ENCODE measurements around the gene KLHL40. TPM values are rescaled to one million over a fixed set of nuclear protein-coding genes. Genes with fewer than 3 reads are reported as not detected.

The KLHL40 gene
- total and polyA plus RNA-seq, 8 donors = 0.12 TPM; not detected in 7

- Histone ChIP-seq H3K4me1 (no peaks in the 10 kb centered on the region), H3K36me3 (no peaks in the 10 kb centered on the region), H3K4me3 (no peak overlapping the region), H3K9me3 (no peaks in the 10 kb centered on the region), H3K27me3 (no peaks in the 10 kb centered on the region), H3K27ac (no peak overlapping the region)
- no peak for TF ChIP-seq CTCF (IDR thresholded peaks at IDR 0.05)
- WGBS, 2 donors = 79 to 90% methylated on average over 7 of the region's 7 CpGs
- peak in 2 of 6 donors; percentile 3 to 21 for DNase-seq
- intact Hi-C loops (cut with DNase I) = no loop called here
- no peak for FAIRE-seq
- no peak for ATAC-seq
Measured at GRCh38 chr3:42686832-42687650, 1.7 kb downstream of the KLHL40 start.

- Histone ChIP-seq H3K27me3 (no peaks in the 10 kb centered on the region), H3K36me3 (no peaks in the 10 kb centered on the region), H3K4me1 (no peaks in the 10 kb centered on the region), H3K4me3 (no peak overlapping the region), H3K9me3 (no peaks in the 10 kb centered on the region), H3K27ac (no peak overlapping the region)
- intact Hi-C loops (cut with DNase I) = no loop called here
- TF ChIP-seq CTCF (IDR thresholded peaks at IDR 0.05) = no peak
- FAIRE-seq (no peak), DNase-seq (peak in 3 of 6 donors; percentile 11 to 49 (median 39)), ATAC-seq (no peak)
- 83 to 86% methylated on average over 15 of the region's 15 CpGs for WGBS, 2 donors
Measured at GRCh38 chr3:42688016-42688415, 2.7 kb downstream of the KLHL40 start.

GRCh38 chr3:42688487-42689420 is 3.4 kb downstream of the KLHL40 start:
- ATAC-seq (no peak), FAIRE-seq (no peak), DNase-seq (peak in 3 of 6 donors; percentile 6 to 34 (median 32))
- H3K9me3 ChIP-seq = no peaks in the 10 kb centered on the region
- intact Hi-C loops (cut with DNase I) = no loop called here
- no peak overlapping the region for H3K27ac ChIP-seq
- H3K4me1 ChIP-seq = no peaks in the 10 kb centered on the region
- no peaks in the 10 kb centered on the region for H3K36me3 ChIP-seq
- no peak for TF ChIP-seq CTCF (IDR thresholded peaks at IDR 0.05)
- H3K4me3 ChIP-seq = no peak overlapping the region
- WGBS, 2 donors = 78 to 83% methylated on average over 22 of the region's 22 CpGs
- H3K27me3 ChIP-seq = no peaks in the 10 kb centered on the region

GRCh38 chr3:42689421-42690014 is 4.2 kb downstream of the KLHL40 start:
- ATAC-seq (no peak), FAIRE-seq (no peak), DNase-seq (peak in 1 of 6 donors; percentile 6)
- Histone ChIP-seq H3K27me3 (no peaks in the 10 kb centered on the region), H3K27ac (no peak overlapping the region), H3K36me3 (no peaks in the 10 kb centered on the region), H3K9me3 (no peaks in the 10 kb centered on the region), H3K4me3 (no peak overlapping the region), H3K4me1 (no peaks in the 10 kb centered on the region)
- WGBS, 2 donors = 64 to 73% methylated on average over 9 of the region's 9 CpGs
- intact Hi-C loops (cut with DNase I) = no loop called here
- no peak for TF ChIP-seq CTCF (IDR thresholded peaks at IDR 0.05)

Data from pancreas (tissue), 10 donors.